NK-92 (cell line): ENCODE data around the gene INPP5F.
"Not testable (repeated sequence)": the region's sequence is repeated elsewhere in the genome, so short reads cannot be mapped to it uniquely, and the experiment has no call there.

Experiments used
- DNase-seq: peaks from one replicate; lab custom pipeline; 2025; ENCODE audit not compliant: unreplicated experiment; lab: John Stamatoyannopoulos, UW

Gene INPP5F

GRCh38 chr10:119862524-119862923 is 136.7 kb downstream of the INPP5F start:
- no peak for DNase-seq

- no peak for DNase-seq
Observed at GRCh38 chr10:119863951-119864565, 138.2 kb downstream of the INPP5F start.

GRCh38 chr10:119865699-119866240 is 139.9 kb downstream of the INPP5F start:
- DNase-seq, result no peak

GRCh38 chr10:119867317-119867716 is 141.5 kb downstream of the INPP5F start:
- no peak for DNase-seq

GRCh38 chr10:119869398-119869797 is 143.5 kb downstream of the INPP5F start:
- DNase-seq, result not testable (repeated sequence)

GRCh38 chr10:119871881-119872609 is 146.2 kb downstream of the INPP5F start:
- no peak for DNase-seq

- DNase-seq, result no peak
Observed at GRCh38 chr10:119872610-119872859, 146.7 kb downstream of the INPP5F start, which contains the start of gene MCMBP. Gene MCMBP, minus strand, starts transcription at chr10:119872843. Its CDS starts 259 bp downstream, at chr10:119872584.

GRCh38 chr10:119872860-119873681 is 147.2 kb downstream of the INPP5F start:
- DNase-seq, result peak; percentile 18

- DNase-seq, result no peak
Observed at GRCh38 chr10:119878524-119878923, 152.7 kb downstream of the INPP5F start.
